Activated CD4-positive, alpha-beta T cell treated with anti-CD3 and anti-CD28 coated beads for 4 hours (primary cell): ENCODE measurements around the gene LENEP.
A peak's percentile ranks its signal among the peaks of the same experiment; 100 is the strongest.

Source experiments
- DNase-seq, 2 donors: peaks; one replicate each; pipeline ENCODE4 v3.0.0-alpha.2; 2020

The LENEP gene

GRCh38 chr1:154993572-154994268, at the start of gene LENEP:
Gene LENEP (plus strand): TSS chr1:154993586. CDS start chr1:154993608, 22 bp downstream.
- DNase-seq: no peak

GRCh38 chr1:154943649-154944400, 49.6 kb upstream of the LENEP start:
- peak in 1 of 2 donors; percentile 39 for DNase-seq

- no peak for DNase-seq
Observed at GRCh38 chr1:154944401-154945159, 48.8 kb upstream of the LENEP start.

- no peak for DNase-seq
Observed at GRCh38 chr1:154945160-154945961, 48.0 kb upstream of the LENEP start.

GRCh38 chr1:154945962-154946850, 47.2 kb upstream of the LENEP start:
- no peak for DNase-seq

GRCh38 chr1:154948079-154948478, 45.3 kb upstream of the LENEP start:
- DNase-seq: no peak

- peak; percentile 55 to 62 for DNase-seq
Observed at GRCh38 chr1:154951901-154952657, 41.3 kb upstream of the LENEP start.

GRCh38 chr1:154952664-154953063, 40.7 kb upstream of the LENEP start:
- no peak for DNase-seq

GRCh38 chr1:154953611-154954038, 39.8 kb upstream of the LENEP start:
- no peak for DNase-seq

- DNase-seq: no peak
Observed at GRCh38 chr1:154954541-154954940, 38.8 kb upstream of the LENEP start.

GRCh38 chr1:154955039-154955717, 38.2 kb upstream of the LENEP start:
- peak; percentile 77 to 78 for DNase-seq

- DNase-seq: peak; percentile 72 to 82
Observed at GRCh38 chr1:154955718-154956543, 37.5 kb upstream of the LENEP start, which contains the start of gene PBXIP1. Gene PBXIP1 (minus strand): TSS chr1:154956099. CDS start chr1:154953721, 2,378 bp downstream.

GRCh38 chr1:154956544-154956941, 36.8 kb upstream of the LENEP start:
- no peak for DNase-seq

GRCh38 chr1:154957091-154957657, 36.2 kb upstream of the LENEP start:
- no peak for DNase-seq

- no peak for DNase-seq
Observed at GRCh38 chr1:154958036-154958435, 35.4 kb upstream of the LENEP start.

- no peak for DNase-seq
Observed at GRCh38 chr1:154958681-154959425, 34.5 kb upstream of the LENEP start.

GRCh38 chr1:154959426-154959780, 34.0 kb upstream of the LENEP start:
- no peak for DNase-seq
